ENCODE measurements around the gene TMEM63C.
"Not testable (repeated sequence)": the region's sequence is repeated elsewhere in the genome, so short reads cannot be mapped to it uniquely, and the experiment has no call there.

TMEM63C gene

GRCh38 chr14:77260631-77261030 lies 79.0 kb downstream of the TMEM63C start:
- DNase-seq: no peak

- no peak for DNase-seq
These were observed 83.0 kb downstream of the TMEM63C start for GRCh38 chr14:77264466-77265186.

GRCh38 chr14:77265187-77265515 lies 83.6 kb downstream of the TMEM63C start:
- DNase-seq: no peak

- DNase-seq: no peak
These were observed 84.2 kb downstream of the TMEM63C start for GRCh38 chr14:77265561-77266335.

GRCh38 chr14:77266336-77266735 lies 84.7 kb downstream of the TMEM63C start:
- no peak for DNase-seq

- no peak for DNase-seq
These were observed 86.5 kb downstream of the TMEM63C start for GRCh38 chr14:77267937-77268699.

DNA sequence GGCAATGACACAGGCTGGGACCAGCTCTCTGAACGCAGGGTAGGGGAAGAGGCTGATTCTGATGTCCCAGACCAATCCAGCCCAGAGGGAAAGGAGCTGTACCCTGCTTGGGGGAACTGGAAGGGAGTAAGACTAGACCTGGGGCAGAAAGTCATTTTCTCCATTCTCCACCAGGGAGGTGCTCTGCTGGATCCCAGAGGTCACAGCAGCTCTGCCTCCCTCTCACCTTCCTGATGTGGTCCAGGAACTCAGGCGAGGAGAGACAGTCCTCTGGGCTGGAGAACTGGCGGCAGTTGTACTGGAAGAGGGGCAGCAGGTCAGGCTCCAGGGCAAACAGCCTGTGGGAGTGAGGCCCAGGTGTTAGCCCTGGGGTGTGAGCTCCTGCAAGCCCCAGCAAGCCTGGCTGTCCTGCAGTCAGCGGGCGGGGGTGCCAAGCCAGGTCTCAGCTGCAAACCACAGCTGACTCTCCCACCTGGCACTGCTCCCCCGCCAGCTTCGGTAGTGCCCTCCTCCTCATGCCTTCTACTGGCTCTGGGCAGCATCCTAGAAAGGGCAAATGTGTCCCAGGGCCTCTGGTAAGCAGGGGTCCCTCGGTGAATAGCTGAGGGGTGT lies 87.5 kb downstream of the TMEM63C start:
- DNase-seq: no peak

GRCh38 chr14:77270361-77271112 lies 88.9 kb downstream of the TMEM63C start:
- DNase-seq: no peak

DNA sequence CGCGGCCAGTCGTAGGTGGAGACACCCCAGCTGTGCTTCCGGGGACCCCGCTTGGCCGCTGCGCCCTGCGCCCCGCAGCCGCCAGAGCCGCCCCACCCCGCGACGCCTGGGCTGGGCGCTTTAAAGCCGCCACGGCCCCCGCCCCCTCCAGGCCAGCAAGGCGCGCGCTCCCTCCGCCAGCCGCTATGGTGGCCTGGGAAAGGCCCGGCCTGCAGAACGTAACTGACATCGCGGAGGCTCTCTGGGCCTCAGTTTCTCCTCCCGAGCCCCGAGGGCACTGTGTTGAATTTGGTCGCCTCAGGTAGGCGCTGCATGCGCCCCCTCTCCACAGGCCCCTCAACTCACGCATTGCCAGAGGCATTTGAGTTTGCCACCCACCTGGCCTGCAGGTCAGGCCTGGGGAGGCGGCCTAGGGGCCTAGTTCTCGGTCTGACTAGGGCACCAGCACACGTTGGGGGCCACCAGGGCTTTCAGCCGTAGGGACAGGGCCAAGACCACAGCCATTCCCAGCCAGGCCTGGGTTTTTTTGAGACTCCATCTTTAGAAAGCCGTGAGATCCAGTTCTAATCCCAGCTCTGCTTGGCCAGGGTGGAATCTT lies 89.6 kb downstream of the TMEM63C start, which contains the start of gene NGB:
Gene NGB (minus strand): TSS at position 94 of the 598 bp plus-strand sequence. CDS start 269 bp downstream, outside the sequence.
- DNase-seq: no peak

DNA sequence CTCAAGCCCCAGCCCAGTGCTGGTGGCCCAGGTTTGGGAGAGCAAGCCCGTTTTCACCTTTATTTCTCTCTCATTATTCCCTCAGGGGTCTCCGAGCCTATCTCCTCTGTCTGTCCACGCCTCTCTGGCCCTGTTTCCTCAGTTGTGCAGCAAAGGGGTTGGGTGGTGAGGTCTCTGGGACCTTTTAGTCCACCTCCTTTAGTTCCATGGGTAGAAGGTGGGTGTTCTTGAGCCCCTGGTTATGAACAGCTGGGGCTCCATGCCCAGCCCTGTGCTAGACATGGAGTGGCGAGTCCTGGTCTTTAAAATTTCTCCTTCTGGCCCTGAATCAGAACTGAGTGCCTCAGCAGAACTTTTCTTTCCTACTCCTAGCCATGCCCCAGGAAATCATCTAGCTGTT lies 90.7 kb downstream of the TMEM63C start:
- DNase-seq: no peak

GRCh38 chr14:77273796-77274195 lies 92.2 kb downstream of the TMEM63C start:
- DNase-seq: no peak

DNA sequence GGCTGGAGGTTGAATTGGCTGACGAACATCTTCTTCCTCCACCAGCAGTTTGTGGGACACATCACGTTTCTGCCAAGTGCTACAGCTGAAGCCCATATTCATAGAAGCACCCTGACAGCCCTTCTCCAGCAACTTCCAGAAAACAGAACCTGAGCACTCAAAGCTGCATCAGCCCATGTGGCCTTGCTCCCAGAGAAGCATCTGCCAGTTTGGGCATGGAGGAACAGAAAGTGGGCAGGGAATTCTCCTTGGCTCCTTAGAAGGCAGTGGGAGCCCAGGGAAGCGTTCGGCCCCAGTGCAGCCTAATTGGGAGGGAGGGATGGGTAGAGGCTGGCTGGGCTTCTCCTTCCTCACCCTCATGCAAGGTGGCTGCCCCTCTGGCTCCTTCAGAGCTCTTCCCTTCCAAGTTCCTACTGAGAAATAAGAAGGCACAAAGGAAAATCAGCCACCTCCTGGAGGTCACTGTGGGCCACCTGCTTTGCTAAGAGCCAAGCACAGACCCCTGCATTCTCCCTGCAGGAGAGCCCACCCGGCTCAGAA lies 93.5 kb downstream of the TMEM63C start:
- DNase-seq: no peak

GRCh38 chr14:77275601-77276017 lies 94.0 kb downstream of the TMEM63C start:
- DNase-seq: no peak

- no peak for DNase-seq
These were observed 94.8 kb downstream of the TMEM63C start for GRCh38 chr14:77276295-77276935.

DNA sequence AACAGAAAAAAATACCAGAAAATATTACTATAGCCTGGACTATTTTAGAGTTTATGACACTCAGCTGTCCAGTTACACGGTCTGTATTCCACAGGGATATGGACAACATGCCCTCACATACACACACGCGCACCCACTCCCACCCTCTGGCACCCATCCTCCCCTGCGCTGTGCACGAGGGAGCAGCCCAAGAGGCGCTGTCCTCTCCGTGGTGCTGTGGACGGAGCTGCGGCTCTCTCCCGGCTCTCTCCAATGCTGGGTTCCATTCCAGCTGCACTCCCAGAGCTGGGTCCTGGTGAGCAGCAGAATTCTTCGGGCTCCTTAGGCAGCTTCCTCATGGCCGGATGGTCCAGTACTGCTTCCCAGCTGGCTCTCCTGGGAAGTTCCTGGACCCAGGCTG lies 95.4 kb downstream of the TMEM63C start:
- DNase-seq: no peak

- DNase-seq: no peak
These were observed 97.0 kb downstream of the TMEM63C start for GRCh38 chr14:77278461-77279230.

GRCh38 chr14:77279719-77280118 lies 98.1 kb downstream of the TMEM63C start:
- DNase-seq: no peak

GRCh38 chr14:77280921-77281320 lies 99.3 kb downstream of the TMEM63C start:
- not testable (repeated sequence) for DNase-seq

DNA sequence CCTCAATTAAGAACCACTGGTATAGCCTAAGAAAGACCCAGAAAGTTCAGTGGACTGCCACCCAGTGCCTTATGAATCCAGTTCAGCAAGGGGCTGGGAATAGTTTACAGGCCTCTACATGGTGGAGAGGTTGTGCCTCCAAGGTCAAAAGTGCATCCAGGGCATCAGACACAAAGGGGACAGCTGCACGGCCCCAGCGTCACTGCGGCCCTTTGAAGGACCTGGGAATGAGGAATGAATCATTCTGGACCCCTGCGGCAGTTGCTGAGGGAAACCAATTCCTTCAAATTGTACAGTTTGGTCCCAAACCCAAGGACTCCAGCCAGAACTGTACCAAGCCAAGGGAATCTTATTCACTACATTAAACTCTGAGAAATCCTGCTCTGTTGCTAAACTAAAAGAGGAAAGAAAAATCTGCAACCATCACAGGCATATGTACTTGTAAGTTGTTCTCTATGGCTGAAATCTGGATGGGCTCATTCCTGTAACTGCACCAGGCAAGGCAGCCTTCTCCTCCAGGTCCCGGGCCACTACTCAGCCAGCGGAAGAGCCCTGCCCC lies 100.3 kb downstream of the TMEM63C start:
- DNase-seq: no peak

DNA sequence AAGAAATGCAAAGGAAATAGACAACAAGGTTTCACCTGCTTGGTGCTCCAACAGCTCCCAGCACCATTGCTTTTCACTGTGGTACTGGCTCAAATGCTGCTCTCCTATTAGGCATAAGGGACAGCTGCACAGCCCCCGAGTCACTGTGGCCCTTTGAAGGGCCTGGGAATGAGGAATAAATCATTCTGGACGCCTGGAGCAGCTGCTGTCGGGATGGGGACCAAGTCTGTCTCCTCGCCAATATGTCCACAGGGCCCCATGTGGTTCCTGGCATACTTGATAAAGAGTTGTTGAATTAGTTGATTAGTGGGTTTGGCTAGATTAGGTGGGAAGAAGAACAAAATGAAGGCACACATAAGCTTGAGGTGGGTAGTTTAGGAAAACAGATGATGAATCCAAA lies 102.5 kb downstream of the TMEM63C start:
- DNase-seq: no peak

All from NCI-H1436 treated with DMSO at 0.1 percent for 48 hours (cell line).